GM12875 (cell line): Measurements from ENCODE around the gene PDE4DIP.
"Not testable (repeated sequence)": the region's sequence is repeated elsewhere in the genome, so short reads cannot be mapped to it uniquely, and the experiment has no call there.

Experiments
- H3K4me3 ChIP-seq: one replicate; pipeline ENCODE4 v1.5.1; 2011; ENCODE audit warnings: low read depth, low read length, control low read depth

PDE4DIP gene

DNA sequence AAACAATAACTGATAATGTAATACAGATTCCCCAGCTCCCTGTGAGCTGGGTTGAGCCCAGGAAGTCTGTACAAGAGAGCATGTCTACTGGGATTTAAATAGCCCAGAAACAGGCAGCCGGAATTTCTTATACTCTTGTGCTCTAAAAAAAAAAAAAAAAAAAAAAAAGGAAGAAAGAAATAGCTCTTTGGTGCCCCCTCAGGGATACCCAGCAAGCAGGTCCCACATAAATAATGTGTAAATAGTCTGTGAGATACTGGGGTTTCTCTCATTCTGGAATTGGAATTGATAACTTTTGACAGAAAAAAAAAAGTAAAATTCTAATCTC, 25.4 kb downstream of the PDE4DIP start:
- not testable (repeated sequence) for H3K4me3 ChIP-seq

DNA sequence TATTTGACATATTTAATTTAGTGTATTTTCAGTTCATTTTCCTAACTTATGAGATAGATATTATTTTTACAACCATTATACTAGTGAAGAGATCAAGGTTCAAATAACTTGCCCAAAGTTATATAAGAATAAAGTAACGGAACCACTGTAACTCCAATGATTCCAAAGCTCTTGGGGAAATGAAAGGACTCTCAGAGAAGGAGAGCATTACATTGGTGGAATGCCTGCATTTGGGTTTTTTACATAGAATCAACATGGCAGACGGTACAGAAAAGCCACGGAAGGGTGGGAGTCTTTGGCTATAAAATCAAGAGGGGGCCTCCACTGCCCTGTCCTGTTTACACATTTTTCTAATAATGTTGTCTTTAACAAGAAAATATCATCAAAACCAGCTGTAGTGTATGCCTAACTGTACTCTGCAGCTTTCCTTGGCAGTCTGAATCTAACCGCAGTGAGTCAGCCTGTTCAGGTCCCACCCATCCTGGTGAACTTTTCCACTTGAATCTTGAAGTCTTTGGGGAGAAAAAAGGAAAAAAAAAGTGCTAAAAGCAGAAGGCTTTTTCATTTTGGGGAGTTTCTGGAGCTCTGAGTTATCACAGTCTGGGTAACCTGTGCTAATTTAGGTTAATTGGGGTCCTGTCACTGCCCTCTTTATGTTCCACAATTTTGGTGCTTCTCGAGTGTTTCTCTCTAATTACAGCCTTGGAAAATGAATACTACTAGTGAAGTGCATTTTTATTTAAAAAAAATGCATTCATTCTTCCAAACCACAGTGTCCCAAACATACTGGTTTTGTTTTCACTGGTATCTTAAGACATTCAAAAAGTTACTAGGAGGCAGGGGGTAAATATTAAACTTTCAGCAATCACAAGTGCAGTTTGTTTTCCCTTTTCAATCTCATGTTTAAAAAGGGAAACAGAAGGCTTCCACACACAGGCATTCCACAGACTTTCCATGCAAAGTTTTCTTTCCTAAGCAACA, 30.5 kb downstream of the PDE4DIP start:
- H3K4me3 ChIP-seq, result not testable (repeated sequence)

DNA sequence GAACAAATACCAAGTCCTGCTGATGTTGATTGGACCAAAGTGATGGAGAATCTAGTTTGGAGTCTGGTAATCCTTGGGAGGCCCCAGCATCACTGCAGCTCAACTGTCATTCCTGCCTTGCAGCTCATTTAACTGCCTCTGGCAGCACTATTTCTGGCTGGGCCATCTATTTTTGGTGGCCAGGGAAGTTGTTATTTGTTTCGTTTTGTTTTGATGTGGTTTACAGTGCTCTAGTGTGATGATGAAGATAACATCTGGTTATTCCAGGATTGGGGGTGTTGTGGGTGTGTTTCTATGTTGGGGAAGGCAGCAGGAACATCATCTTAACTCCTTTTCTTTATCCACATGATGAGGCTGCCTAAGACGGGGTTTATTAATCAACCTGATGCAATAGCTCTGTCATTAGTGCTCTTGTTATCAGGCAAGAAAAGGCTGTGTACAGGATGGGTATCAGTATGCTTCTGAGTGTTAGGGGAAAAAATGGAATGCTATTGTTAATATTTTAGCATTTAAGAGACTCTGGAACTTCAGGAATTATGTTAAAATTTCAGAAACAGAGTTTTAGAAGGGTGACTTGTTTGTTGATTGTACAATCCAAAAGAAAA, 35.7 kb downstream of the PDE4DIP start:
- not testable (repeated sequence) for H3K4me3 ChIP-seq

DNA sequence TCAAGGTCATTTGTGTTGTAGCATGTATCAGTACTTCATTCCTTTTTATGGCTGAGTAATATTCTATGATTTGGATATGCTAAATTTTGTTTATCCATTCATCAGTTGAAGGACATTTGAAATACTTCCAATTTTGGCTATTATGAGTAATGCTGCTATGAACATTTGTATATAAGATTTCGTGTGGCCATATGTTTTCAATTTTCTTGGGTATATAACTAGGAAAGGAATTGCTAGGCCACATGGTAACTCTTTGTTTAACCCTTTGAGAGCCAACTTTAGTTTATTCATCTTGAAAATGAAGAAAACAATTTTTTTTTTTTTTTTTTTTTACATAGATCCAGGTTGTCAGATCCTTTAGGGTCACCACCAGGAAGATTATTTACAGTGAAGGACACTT, 37.0 kb downstream of the PDE4DIP start:
- not testable (repeated sequence) for H3K4me3 ChIP-seq

DNA sequence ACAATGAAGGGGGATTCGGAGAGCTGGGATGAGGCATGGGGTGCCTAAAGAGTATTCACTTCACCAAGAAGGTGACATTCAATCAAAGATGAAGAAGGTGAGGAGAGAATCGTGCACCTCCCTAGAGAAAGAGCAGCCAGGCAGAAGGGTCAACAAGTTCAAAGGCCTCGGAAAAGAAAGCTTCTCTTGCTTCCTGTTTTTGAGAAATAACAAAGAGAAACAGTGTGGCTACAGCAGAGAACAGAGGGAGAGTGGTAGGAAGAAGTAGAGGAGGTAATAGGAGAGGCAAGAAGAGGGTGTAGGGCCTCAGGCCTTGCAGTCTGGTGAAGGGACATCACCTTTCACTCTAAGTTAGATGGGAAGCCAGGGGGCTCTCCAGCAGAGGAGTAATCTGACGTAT, 41.0 kb downstream of the PDE4DIP start:
- H3K4me3 ChIP-seq, result not testable (repeated sequence)

DNA sequence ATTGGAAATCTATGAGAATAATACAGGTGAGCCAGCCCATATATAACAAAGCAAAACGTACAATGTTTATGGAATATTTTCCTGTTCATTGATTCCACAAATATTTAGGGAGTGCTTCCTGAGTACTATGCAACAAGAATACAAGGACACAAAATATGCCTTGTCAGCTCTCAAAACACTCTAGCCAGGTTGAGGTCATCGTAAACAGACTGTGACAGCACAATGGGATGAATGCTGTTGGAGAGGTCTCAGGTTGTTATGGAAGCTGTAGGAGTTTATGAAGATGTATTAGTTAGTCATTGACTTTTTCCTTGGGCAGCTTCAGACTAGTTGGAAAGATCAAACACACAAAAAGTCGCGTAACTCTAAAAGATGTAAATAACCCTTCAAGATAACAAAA, 42.1 kb downstream of the PDE4DIP start:
- not testable (repeated sequence) for H3K4me3 ChIP-seq

DNA sequence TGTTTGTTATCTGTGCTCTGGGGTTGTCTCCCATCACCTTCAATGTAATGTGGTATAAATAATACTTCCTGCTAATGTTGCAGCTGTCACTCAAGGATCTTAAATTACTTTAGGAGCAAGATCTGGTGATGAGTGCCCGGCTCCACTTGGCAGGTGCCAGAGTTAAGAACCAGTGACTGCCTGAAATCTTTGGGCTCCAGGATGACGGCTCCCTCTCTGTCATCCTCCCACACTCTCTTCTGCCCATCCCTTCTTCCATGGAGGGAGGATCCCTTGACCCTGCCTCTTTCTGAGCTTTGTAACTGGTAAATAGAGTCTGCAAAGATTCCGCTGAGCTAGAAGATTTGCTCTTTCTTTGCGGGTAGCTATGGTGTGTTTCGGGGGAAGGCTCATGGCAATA, 44.4 kb downstream of the PDE4DIP start:
- H3K4me3 ChIP-seq, result not testable (repeated sequence)

DNA sequence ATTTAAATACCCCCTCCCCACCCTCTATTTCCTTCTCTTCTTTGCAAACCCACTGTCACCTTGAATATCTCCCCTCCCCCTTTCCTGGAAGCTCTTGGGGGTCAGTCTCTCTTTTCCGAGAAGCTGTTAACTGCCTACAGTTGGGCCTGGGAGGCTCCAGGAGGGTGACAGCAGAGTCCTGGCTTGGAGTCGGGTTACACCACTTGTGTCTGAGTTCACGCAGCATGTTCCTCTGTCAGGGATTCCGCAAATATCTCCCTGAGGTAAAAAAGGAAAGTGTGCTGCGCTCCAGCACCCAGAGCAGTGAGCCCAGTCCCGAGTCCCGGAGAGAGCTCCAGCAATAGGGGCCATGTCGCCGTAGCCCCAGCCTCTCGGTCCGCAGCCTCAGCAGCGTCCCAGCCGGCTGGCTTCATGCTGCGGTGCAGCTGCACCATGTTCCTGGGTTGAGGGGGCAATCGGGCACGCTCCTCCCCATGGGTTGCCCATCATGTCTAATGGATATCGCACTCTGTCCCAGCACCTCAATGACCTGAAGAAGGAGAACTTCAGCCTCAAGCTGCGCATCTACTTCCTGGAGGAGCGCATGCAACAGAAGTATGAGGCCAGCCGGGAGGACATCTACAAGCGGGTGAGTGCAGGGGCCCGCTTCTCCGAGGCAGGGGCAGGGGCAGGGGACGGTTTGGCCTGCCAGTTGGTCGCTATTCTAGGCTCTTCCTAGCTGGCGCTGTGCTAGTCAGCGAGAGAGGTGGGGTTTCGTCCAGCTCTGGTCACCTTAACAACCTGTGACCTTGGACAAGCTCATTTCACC, 45.2 kb downstream of the PDE4DIP start:
- not testable (repeated sequence) for H3K4me3 ChIP-seq

DNA sequence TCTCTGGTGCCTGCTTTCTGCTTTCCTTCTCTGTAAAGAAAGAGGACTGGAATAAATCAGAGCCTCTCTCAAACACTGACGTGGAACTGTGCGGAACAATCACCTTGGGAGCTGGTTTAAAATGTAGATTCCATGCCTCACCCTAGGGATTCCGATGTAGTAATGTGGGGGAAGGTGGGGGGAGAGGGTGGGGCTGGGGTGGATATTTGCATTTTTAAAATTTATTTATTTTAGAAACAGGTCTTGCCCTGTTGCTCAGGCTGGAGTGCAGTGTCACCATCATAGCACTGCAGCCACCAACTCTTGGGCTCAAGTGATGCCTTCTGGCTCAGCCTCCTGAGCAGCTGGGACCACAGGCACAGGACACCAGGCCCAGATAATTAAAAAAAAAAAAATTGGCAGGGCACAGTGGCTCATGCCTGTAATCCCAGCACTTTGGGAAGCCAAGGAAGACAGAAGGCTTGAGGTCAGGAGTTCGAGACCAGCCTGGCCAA, 45.9 kb downstream of the PDE4DIP start:
- H3K4me3 ChIP-seq, result not testable (repeated sequence)

DNA sequence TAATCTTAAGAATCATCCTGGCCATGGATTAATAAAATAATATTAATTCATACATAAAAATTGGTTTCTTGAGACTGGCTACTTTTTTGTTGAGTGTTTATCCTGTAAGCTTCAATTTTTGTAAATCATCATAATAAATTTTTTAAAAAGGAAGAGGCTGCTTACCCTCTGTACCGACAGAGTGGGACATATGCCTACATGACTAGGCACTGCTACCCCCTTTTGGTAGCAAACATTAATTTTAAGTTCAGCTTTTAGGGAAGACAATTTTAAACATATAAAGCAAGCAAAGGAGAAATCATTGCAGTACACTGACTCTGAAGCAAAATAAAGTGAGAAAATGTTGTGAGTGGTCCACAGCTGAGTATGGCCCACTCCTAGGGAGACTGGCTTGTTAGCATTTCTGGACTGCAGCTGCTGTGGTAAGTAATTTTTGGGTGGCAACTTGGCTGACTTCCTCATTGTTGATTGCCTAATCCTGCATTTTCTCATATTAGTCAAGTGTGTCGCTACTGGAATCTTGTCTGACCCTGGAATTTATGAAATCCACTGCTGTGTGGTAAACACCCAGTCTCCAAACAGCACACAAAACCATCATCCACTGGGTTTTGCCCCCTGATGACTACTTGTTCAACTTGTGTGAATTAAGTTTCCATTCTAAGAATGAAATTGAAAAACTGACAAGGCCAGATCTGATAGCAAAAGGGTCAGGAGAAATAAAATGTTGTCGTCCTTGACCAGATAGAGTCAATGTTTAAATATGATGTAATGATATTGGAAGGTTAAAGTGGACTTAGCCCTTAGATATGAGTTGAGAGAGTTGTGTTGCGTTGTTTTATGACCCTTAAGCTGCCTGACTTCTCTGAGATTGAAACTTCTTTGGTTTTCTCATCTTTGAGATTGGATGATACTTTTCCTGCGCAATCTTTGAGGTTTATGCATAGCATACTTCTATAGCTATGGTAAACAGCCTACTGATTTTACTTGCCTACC, 50.4 kb downstream of the PDE4DIP start:
- H3K4me3 ChIP-seq, result not testable (repeated sequence)

DNA sequence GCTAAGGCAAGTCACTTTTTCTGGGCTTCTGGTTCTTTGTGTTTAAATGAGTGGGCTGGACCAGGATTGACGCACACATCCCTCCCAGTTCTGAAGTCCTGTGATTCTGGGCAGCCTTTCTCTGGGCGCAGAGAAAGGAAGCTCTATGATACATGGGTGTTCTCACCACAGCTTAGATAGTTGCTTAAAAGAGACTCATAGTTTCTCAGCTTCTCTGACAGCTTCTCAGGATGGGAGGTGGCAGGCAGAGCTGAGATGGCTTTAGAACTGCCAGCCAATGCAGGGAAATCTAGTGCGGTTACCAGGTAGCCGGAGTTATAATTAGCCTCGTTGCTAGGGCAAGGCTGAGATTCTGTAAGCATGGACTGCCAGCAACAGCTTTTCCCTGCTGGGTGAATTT, 55.8 kb downstream of the PDE4DIP start:
- H3K4me3 ChIP-seq, result not testable (repeated sequence)

DNA sequence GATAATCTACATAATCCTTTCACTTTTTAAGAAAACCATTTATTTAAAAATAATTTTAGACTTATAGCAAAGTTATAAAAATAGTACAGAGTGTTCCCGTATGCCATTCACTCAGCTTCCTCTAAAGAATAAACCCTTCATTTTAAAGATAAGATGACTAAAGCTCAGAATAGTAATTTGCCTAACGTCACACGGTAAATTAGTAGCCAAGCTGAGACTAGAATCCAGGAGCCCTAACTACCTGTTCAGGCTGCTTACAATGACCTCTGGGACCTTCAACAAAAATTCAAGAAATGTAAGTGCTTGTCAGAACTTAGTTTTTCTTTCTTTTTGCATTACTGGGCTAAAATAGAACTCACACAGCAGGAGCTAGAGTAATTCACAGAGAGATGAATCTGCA, 56.5 kb downstream of the PDE4DIP start:
- not testable (repeated sequence) for H3K4me3 ChIP-seq

DNA sequence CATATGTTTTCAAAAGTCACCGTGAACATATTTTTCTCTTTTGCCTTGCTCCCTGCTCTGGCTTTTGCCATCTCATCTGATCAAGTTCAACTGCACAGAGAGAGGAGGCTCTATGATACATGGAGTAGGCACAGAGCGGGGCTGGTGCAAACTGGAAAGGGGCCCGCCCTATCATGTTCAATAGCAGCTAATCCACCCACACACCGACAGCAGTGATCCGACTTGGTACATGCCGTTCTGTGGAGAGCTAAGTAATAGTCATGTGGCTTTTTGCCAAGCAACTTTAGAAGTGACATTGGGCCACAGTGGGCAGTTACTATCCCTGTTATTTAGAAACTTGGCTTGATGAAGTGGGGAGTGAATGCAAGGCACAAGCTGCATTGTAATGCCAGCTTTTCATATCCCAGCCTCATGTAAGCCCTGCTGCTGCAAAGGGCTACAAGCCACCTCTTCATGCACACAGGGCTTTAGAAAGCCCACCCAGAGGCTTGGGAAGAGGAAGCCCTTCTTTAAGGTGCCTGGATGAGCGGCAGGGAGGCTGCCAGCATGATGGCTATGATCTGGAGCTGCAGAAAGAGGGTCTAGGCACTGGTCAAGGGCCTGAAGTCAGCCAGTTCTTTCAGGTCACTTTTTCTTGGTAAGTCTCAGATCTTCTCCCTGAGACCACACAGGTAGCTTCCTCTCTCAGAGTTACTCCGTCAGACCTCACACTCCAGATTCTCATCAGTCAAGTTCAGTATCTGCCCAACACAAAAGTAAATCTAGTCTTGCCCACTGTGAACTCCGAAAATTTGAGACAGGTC, 57.1 kb downstream of the PDE4DIP start:
- not testable (repeated sequence) for H3K4me3 ChIP-seq

DNA sequence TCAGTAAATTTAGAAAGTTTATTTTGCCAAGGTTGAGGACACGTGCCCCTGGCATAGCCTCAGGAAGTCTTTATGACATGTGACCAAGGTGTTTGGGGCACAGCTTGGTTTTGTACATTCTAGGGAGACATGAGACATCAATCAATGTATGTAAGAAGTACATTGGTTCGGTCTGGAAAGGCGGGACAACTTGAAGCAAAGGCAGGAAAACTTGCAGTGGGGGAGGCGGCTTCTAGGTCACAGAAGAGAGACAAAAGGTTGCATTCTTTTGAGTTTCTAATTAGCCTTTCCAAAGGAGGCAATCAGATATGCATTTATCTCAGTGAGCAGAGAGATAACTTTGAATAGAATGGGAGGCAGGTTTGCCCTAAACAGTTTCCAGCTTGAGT, 57.7 kb downstream of the PDE4DIP start:
- not testable (repeated sequence) for H3K4me3 ChIP-seq

DNA sequence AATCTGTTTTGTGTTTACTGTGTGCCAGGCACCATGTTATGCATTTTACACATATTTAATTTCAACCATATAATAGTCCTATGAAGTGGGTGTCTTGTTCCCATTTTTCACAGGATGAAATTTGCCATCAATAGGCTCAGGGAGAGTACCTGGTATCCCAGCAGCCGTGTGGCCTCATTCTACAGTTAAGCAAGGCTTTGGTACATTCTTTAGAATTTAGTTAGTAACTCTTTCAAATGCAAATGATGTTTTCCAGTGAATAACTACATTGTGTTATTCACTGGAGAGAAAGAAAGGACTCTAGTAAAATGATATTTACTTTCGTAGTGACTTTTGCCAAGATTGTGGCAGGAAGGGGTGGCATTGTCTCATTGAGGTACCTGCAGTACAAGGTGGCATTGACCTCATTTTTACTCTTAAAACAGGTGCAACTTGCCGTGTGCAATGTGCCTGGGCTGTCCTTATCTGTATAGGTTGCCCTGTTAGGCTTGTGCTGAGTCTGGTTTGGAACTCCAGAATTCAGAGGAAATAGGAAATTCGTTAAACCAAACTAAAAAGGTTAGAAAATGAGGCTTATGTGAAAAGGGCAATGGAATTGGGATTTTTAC, 65.1 kb downstream of the PDE4DIP start:
- not testable (repeated sequence) for H3K4me3 ChIP-seq

DNA sequence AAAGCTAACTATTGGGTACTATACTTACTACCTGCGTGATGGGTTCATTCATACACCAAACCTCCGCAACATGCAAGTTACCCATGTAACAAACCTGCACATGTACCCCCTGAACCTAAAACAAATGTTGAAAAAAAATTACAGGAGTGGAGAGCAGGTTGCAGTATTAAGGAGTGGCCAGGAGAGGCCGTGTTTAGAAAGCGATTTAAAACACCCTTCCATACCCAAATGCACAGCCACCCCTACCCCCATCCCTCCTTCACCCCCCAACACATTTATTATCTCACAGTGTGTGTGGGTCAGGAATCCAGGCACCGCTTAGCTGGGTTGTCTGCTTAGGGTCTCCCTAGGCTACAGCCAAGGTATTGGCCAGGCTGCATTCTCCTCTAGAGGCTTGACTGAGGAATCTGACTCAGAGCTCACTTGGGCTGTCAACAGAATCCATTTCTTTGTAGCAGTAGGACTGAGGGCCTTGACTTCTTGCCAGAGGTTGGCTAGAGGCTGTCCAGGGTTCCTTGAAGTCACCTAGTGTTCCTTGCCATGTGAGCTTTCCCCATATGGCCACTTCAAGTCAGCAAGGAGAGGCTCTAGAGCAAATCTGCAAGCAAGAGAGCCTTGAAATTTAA, 67.2 kb downstream of the PDE4DIP start:
- H3K4me3 ChIP-seq, result not testable (repeated sequence)

DNA sequence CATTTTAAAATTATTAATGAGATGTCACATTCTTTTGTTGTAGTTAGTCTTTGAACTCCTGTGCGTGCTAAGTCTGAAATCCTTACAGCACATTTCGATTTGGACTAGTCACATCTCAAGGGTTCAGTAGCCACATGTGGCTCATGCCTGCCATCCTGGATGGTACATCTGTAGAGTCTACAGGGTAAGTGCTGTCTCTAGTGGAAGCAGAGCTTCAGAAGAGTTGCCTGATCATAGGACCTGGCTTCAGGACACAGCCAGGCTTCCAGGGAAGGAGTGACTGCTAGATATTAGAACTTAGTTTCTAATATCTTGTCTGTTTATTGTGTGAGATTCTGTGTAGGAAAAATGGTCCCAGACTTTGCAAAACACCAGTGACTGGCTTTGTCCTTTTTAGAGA, 72.0 kb downstream of the PDE4DIP start:
- not testable (repeated sequence) for H3K4me3 ChIP-seq

DNA sequence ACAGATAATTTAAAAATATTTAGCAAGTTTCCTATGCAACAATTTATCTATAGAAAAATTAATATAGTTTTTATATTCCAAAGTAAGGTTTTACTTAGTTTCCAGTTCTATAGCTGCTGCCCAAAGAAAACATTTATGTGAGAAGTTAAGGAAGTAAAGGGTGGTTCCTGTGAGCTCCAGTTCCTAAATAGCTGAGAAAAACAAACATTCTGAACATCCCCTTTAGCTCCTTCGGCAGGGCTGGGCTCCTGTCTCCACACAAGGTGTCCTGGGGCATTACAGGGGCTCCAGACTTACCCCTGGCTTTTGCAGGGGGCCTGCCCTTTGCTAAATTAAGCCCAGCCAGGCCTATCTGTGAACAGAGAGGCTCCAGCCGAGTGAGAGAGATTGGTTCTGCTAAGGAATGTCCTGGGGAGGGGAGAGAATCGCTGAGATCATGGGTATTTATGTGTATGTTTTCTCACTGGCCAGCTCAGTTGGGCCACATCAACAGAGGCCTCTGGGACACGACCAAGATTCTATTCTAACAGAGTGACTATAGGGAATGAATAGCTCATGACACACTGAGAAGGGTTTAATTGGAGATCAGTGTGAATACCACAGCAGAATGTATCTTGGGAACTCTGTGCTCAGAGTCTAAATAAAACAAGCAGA, 72.6 kb downstream of the PDE4DIP start:
- H3K4me3 ChIP-seq, result not testable (repeated sequence)
